ENCODE data around the gene FKBP2. TPM values are rescaled to one million over a fixed set of nuclear protein-coding genes. Genes with fewer than 3 reads are reported as not detected.

FKBP2 gene
- total RNA-seq, 1 donor from 2014 or later: 5.3 TPM

DNA sequence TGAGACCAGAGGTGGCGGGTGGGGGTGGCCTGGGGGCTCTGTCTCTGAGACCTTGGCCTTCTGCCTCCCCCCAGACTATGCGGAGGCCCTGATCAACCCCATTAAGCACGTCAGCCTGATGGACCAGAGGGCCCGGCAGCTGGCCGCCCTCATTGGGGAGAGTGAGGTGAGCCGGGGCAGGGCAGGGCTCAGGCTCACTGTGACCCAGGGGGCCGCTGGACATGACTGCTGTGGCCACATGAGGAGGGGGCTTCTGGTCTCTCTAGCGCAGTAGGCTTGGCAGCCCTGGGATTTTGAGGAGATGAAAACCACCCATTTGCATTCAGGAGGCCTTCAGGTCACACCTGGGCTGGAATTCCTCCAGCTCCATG is 23.0 kb downstream of the FKBP2 start:
- peaks cover 12% of the 10 kb centered on the region for H3K27me3 Mint-ChIP-seq (ENCODE audit: insufficient read depth, low read depth)
- no peaks in the 10 kb centered on the region for H3K79me2 ChIP-seq (ENCODE audit: low read depth)
- H4K20me1 ChIP-seq (ENCODE audit: low read depth): peaks cover 4% of the 10 kb centered on the region
- H3K9me3 ChIP-seq (ENCODE audit: low read depth): no peaks in the 10 kb centered on the region
- peaks cover 15% of the 10 kb centered on the region for H3K4me1 Mint-ChIP-seq
- H3F3A ChIP-seq (ENCODE audit: low read depth): peaks cover 12% of the 10 kb centered on the region
- H3K36me3 ChIP-seq: no peaks in the 10 kb centered on the region
- peaks cover 5% of the 10 kb centered on the region for H3K4me1 ChIP-seq
- no peak overlapping the region for H3K4me2 ChIP-seq
- DNase-seq (ENCODE audit: low spot score): no peak
- no peaks in the 10 kb centered on the region for H3K9me3 Mint-ChIP-seq
- no peak overlapping the region for H3K4me3 Mint-ChIP-seq
- H3K27me3 ChIP-seq: no peaks in the 10 kb centered on the region
- TF ChIP-seq EZH2 (IDR thresholded peaks at IDR 0.05) (no peak), EZH2phosphoT487 (IDR thresholded peaks at IDR 0.05) (no peak), CTCF (IDR thresholded peaks at IDR 0.05) (no peak)
- no peak overlapping the region for H3K4me3 ChIP-seq
- peaks cover 18% of the 10 kb centered on the region for H3K36me3 Mint-ChIP-seq
- H2AFZ ChIP-seq (replicated peaks): no peak overlapping the region
- no peak overlapping the region for H3K27ac ChIP-seq
- H3K27ac Mint-ChIP-seq: no peak overlapping the region
- H3K9ac ChIP-seq: no peak overlapping the region

GRCh38 chr11:64264371-64264852 is 23.5 kb downstream of the FKBP2 start:
- TF ChIP-seq EZH2phosphoT487 (IDR thresholded peaks at IDR 0.05) (no peak), CTCF (IDR thresholded peaks at IDR 0.05) (no peak), EZH2 (IDR thresholded peaks at IDR 0.05) (no peak)
- Histone ChIP-seq H3K4me1 (peaks cover 7% of the 10 kb centered on the region), H3K27ac (no peak overlapping the region), H3K36me3 (no peaks in the 10 kb centered on the region), H3K9me3 (ENCODE audit: low read depth) (no peaks in the 10 kb centered on the region), H3K79me2 (ENCODE audit: low read depth) (no peaks in the 10 kb centered on the region), H4K20me1 (ENCODE audit: low read depth) (peaks cover 4% of the 10 kb centered on the region), H3K4me2 (no peak overlapping the region), H3K27me3 (no peaks in the 10 kb centered on the region), H2AFZ (replicated peaks) (no peak overlapping the region), H3K4me3 (no peak overlapping the region), H3K9ac (no peak overlapping the region), H3F3A (ENCODE audit: low read depth) (peaks cover 17% of the 10 kb centered on the region)
- Mint-ChIP-seq H3K9me3 (no peaks in the 10 kb centered on the region), H3K4me1 (peaks cover 17% of the 10 kb centered on the region), H3K36me3 (peaks cover 16% of the 10 kb centered on the region), H3K27ac (no peak overlapping the region), H3K4me3 (no peak overlapping the region), H3K27me3 (ENCODE audit: insufficient read depth, low read depth) (peaks cover 13% of the 10 kb centered on the region)
- DNase-seq (ENCODE audit: low spot score): no peak

- H3K27ac Mint-ChIP-seq: no peak overlapping the region
- H3K27ac ChIP-seq: no peak overlapping the region
- H3K27me3 ChIP-seq: no peaks in the 10 kb centered on the region
- peaks cover 16% of the 10 kb centered on the region for H3K27me3 Mint-ChIP-seq (ENCODE audit: insufficient read depth, low read depth)
- H3K9me3 Mint-ChIP-seq: no peaks in the 10 kb centered on the region
- peaks cover 25% of the 10 kb centered on the region for H3F3A ChIP-seq (ENCODE audit: low read depth)
- H3K4me1 ChIP-seq: peaks cover 7% of the 10 kb centered on the region
- peaks cover 4% of the 10 kb centered on the region for H4K20me1 ChIP-seq (ENCODE audit: low read depth)
- no peaks in the 10 kb centered on the region for H3K36me3 ChIP-seq
- H3K9ac ChIP-seq: no peak overlapping the region
- peaks cover 21% of the 10 kb centered on the region for H3K4me1 Mint-ChIP-seq
- no peak overlapping the region for H2AFZ ChIP-seq (replicated peaks)
- no peak overlapping the region for H3K4me3 ChIP-seq
- H3K79me2 ChIP-seq (ENCODE audit: low read depth): no peaks in the 10 kb centered on the region
- TF ChIP-seq EZH2phosphoT487 (IDR thresholded peaks at IDR 0.05) (no peak), EZH2 (IDR thresholded peaks at IDR 0.05) (no peak)
- H3K4me3 Mint-ChIP-seq: no peak overlapping the region
- no peaks in the 10 kb centered on the region for H3K9me3 ChIP-seq (ENCODE audit: low read depth)
- DNase-seq (ENCODE audit: low spot score): no peak
- H3K36me3 Mint-ChIP-seq: peaks cover 7% of the 10 kb centered on the region
- H3K4me2 ChIP-seq: no peak overlapping the region
Measured at GRCh38 chr11:64265176-64266160, 24.6 kb downstream of the FKBP2 start.

- H4K20me1 ChIP-seq (ENCODE audit: low read depth): peaks cover 4% of the 10 kb centered on the region
- peaks cover 28% of the 10 kb centered on the region for H3F3A ChIP-seq (ENCODE audit: low read depth)
- H3K27me3 ChIP-seq: no peaks in the 10 kb centered on the region
- TF ChIP-seq CTCF (IDR thresholded peaks at IDR 0.05) (no peak), EZH2phosphoT487 (IDR thresholded peaks at IDR 0.05) (no peak), EZH2 (IDR thresholded peaks at IDR 0.05) (no peak)
- no peak for DNase-seq (ENCODE audit: low spot score)
- H3K4me3 ChIP-seq: no peak overlapping the region
- H3K9me3 Mint-ChIP-seq: no peaks in the 10 kb centered on the region
- peak overlapping the region; percentile 59 for H3K4me3 Mint-ChIP-seq
- peaks cover 7% of the 10 kb centered on the region for H3K36me3 Mint-ChIP-seq
- no peaks in the 10 kb centered on the region for H3K9me3 ChIP-seq (ENCODE audit: low read depth)
- peaks cover 7% of the 10 kb centered on the region for H3K4me1 ChIP-seq
- peaks cover 21% of the 10 kb centered on the region for H3K4me1 Mint-ChIP-seq
- H3K4me2 ChIP-seq: no peak overlapping the region
- no peak overlapping the region for H3K9ac ChIP-seq
- no peak overlapping the region for H3K27ac Mint-ChIP-seq
- H3K36me3 ChIP-seq: no peaks in the 10 kb centered on the region
- H3K27ac ChIP-seq: no peak overlapping the region
- no peak overlapping the region for H2AFZ ChIP-seq (replicated peaks)
- peaks cover 19% of the 10 kb centered on the region for H3K27me3 Mint-ChIP-seq (ENCODE audit: insufficient read depth, low read depth)
- no peaks in the 10 kb centered on the region for H3K79me2 ChIP-seq (ENCODE audit: low read depth)
Measured at GRCh38 chr11:64266339-64266738, 25.4 kb downstream of the FKBP2 start.
